KOPT-K1 (cell line): ENCODE measurements around the gene LRRC51.

Source experiments
- H3K27ac ChIP-seq: fragments of 200-600 bp; sonication (generic); 2 replicates; pipeline ENCODE4 v1.5.1; 2016; ENCODE audit warnings: antibody characterized with exemption, mild to moderate bottlenecking, low read depth, low read length; ENCODE audit not compliant: poor library complexity, severe bottlenecking
- H3K36me3 ChIP-seq: fragments of 200-600 bp; sonication (generic); 2 replicates; pipeline ENCODE4 v1.5.1; 2017; ENCODE audit warnings: antibody characterized with exemption, mild to moderate bottlenecking, low read length, moderate library complexity; ENCODE audit not compliant: insufficient read depth
- H3K9me3 ChIP-seq: fragments of 200-600 bp; sonication (generic); 2 replicates; pipeline ENCODE4 v1.5.1; 2017; ENCODE audit warnings: antibody characterized with exemption, low read length, mild to moderate bottlenecking; ENCODE audit not compliant: insufficient read depth, poor library complexity, severe bottlenecking

Gene LRRC51

GRCh38 chr11:72080326-72081183 is at the start of gene LRRC51, which contains the start of gene NUMA1:
LRRC51 (plus strand) TSS chr11:72080850; CDS start chr11:72089084, 8,234 bp downstream.
NUMA1 (minus strand) TSS chr11:72080542; CDS start chr11:72035943, 44,599 bp downstream.
- Histone ChIP-seq H3K27ac (peak within 1 kb of the TSS; percentile 82), H3K9me3 (no peaks in the 10 kb centered on the region), H3K36me3 (peaks cover 13% of the 10 kb centered on the region)

GRCh38 chr11:72036687-72037086 is 44.0 kb upstream of the LRRC51 start:
- no peaks in the 10 kb centered on the region for H3K9me3 ChIP-seq
- peak overlapping the region; percentile 10 for H3K27ac ChIP-seq
- peaks cover 44% of the 10 kb centered on the region for H3K36me3 ChIP-seq

- peaks cover 35% of the 10 kb centered on the region for H3K36me3 ChIP-seq
- peak overlapping the region; percentile 74 for H3K27ac ChIP-seq
- no peaks in the 10 kb centered on the region for H3K9me3 ChIP-seq
Observed at GRCh38 chr11:72037554-72038311, 42.9 kb upstream of the LRRC51 start.

- H3K9me3 ChIP-seq, result no peaks in the 10 kb centered on the region
- peak overlapping the region; percentile 74 for H3K27ac ChIP-seq
- peaks cover 30% of the 10 kb centered on the region for H3K36me3 ChIP-seq
Observed at GRCh38 chr11:72038491-72038890, 42.2 kb upstream of the LRRC51 start.

- Histone ChIP-seq H3K36me3 (peaks cover 22% of the 10 kb centered on the region), H3K9me3 (no peaks in the 10 kb centered on the region), H3K27ac (peak overlapping the region; percentile 74)
Observed at GRCh38 chr11:72039031-72039855, 41.4 kb upstream of the LRRC51 start.

- H3K36me3 ChIP-seq, result peaks cover 17% of the 10 kb centered on the region
- no peaks in the 10 kb centered on the region for H3K9me3 ChIP-seq
- H3K27ac ChIP-seq, result peak overlapping the region; percentile 74
Observed at GRCh38 chr11:72039856-72040401, 40.7 kb upstream of the LRRC51 start.

- H3K9me3 ChIP-seq, result no peaks in the 10 kb centered on the region
- peak overlapping the region; percentile 74 for H3K27ac ChIP-seq
- peaks cover 15% of the 10 kb centered on the region for H3K36me3 ChIP-seq
Observed at GRCh38 chr11:72040491-72041363, 39.9 kb upstream of the LRRC51 start.

- Histone ChIP-seq H3K27ac (peak overlapping the region; percentile 74), H3K9me3 (no peaks in the 10 kb centered on the region), H3K36me3 (peaks cover 16% of the 10 kb centered on the region; the same call in 1 of the 2 replicates)
Observed at GRCh38 chr11:72041364-72042063, 39.1 kb upstream of the LRRC51 start.

GRCh38 chr11:72042064-72042745 is 38.4 kb upstream of the LRRC51 start:
- Histone ChIP-seq H3K27ac (peak overlapping the region; percentile 74), H3K36me3 (peaks cover 21% of the 10 kb centered on the region; the same call in 1 of the 2 replicates), H3K9me3 (no peaks in the 10 kb centered on the region)

GRCh38 chr11:72045849-72046248 is 34.8 kb upstream of the LRRC51 start:
- peaks cover 56% of the 10 kb centered on the region for H3K36me3 ChIP-seq
- no peak overlapping the region for H3K27ac ChIP-seq
- H3K9me3 ChIP-seq, result no peaks in the 10 kb centered on the region

GRCh38 chr11:72048766-72049460 is 31.7 kb upstream of the LRRC51 start:
- no peaks in the 10 kb centered on the region for H3K9me3 ChIP-seq
- H3K36me3 ChIP-seq, result peaks cover 85% of the 10 kb centered on the region
- no peak overlapping the region for H3K27ac ChIP-seq

- Histone ChIP-seq H3K36me3 (peaks cover 85% of the 10 kb centered on the region), H3K27ac (no peak overlapping the region), H3K9me3 (no peaks in the 10 kb centered on the region)
Observed at GRCh38 chr11:72058416-72059034, 22.1 kb upstream of the LRRC51 start.
